ENCODE measurements around the gene BSN. TPM values are rescaled to one million over a fixed set of nuclear protein-coding genes. Genes with fewer than 3 reads are reported as not detected.

The BSN gene
- total and polyA plus RNA-seq, 11 donors, result 0.12 to 1.6 (median 0.75) TPM

GRCh38 chr3:49716169-49716568 lies 161.9 kb downstream of the BSN start:
- 94 to 96% (median 95%) methylated on average over 3 to 7 of the region's 7 CpGs; no CpG with 5 or more reads in 1 of the 4 donors for WGBS, 4 donors
- H3K4me3 ChIP-seq, result no peak overlapping the region
- H3K36me3 ChIP-seq, result peaks cover under 1 to 59% (median 30%) of the 10 kb centered on the region in 9 donors
- peak in 2 of 5 donors; percentile 16 to 34 for DNase-seq
- no peak for ATAC-seq
- intact Hi-C loops (cut with DNase I), result loop anchor here in 2 of 10 donors (10.0 kb wide), 2 partner anchors 119 to 189 kb away; partner anchors contain the start of gene MST1R (in 1 of the 2)
- no peaks in the 10 kb centered on the region for H3K27me3 ChIP-seq
- TF ChIP-seq, protein P1, sequence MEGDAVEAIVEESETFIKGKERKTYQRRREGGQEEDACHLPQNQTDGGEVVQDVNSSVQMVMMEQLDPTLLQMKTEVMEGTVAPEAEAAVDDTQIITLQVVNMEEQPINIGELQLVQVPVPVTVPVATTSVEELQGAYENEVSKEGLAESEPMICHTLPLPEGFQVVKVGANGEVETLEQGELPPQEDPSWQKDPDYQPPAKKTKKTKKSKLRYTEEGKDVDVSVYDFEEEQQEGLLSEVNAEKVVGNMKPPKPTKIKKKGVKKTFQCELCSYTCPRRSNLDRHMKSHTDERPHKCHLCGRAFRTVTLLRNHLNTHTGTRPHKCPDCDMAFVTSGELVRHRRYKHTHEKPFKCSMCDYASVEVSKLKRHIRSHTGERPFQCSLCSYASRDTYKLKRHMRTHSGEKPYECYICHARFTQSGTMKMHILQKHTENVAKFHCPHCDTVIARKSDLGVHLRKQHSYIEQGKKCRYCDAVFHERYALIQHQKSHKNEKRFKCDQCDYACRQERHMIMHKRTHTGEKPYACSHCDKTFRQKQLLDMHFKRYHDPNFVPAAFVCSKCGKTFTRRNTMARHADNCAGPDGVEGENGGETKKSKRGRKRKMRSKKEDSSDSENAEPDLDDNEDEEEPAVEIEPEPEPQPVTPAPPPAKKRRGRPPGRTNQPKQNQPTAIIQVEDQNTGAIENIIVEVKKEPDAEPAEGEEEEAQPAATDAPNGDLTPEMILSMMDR (IDR thresholded peaks at IDR 0.05), result no peak
- no peak for TF ChIP-seq POLR2A (IDR thresholded peaks at IDR 0.05)
- H3K27ac ChIP-seq, result no peak overlapping the region
- H3K4me1 ChIP-seq, result peaks cover 6 to 23% (median 12%) of the 10 kb centered on the region in 12 donors
- H3K9me3 ChIP-seq, result no peaks in the 10 kb centered on the region

DNA sequence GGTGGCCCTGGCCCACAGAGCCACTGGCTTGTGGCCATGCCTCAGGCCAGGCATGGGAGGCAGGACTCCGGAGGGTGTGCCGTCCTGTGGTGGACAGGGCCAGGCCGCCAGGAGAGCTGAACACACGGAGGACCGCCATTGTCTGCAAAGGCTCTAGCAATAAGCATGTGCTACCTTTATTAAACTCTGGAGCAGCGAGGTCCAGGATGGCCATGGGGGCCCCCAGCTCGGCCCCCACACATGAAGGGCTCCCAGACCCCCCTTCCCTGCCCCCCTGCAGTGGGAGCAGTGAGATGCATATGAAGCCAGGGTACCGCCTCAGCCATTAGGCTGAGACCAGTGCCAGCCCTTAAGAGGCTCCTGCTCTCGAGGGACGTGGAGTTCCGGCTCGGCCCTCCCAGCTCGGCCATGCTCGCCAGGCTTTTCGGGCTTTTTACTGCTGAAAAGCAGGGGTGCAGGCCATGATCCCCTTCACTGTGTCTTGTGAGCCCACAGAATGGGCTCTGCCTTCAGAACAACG lies 162.5 kb downstream of the BSN start:
- WGBS, 4 donors, result 90 to 97% (median 93%) methylated on average over 13 to 16 of the region's 16 CpGs
- Histone ChIP-seq H3K4me3 (no peak overlapping the region), H3K36me3 (peaks cover 2 to 59% (median 33%) of the 10 kb centered on the region in 9 donors), H3K4me1 (peaks cover 6 to 23% (median 12%) of the 10 kb centered on the region in 12 donors), H3K27me3 (no peaks in the 10 kb centered on the region), H3K27ac (no peak overlapping the region), H3K9me3 (no peaks in the 10 kb centered on the region)
- peak in 2 of 5 donors; percentile 24 to 48 for DNase-seq
- intact Hi-C loops (cut with DNase I), result loop anchor here in 2 of 10 donors (10.0 kb wide), 2 partner anchors 118 to 188 kb away; partner anchors contain the start of gene MST1R (in 1 of the 2)
- no peak for ATAC-seq
- TF ChIP-seq, protein P1 (IDR thresholded peaks at IDR 0.05), result no peak
- TF ChIP-seq POLR2A (IDR thresholded peaks at IDR 0.05), result no peak

GRCh38 chr3:49717211-49717958 lies 163.1 kb downstream of the BSN start:
- Histone ChIP-seq H3K9me3 (no peaks in the 10 kb centered on the region), H3K4me1 (peaks cover 6 to 27% (median 13%) of the 10 kb centered on the region in 12 donors), H3K36me3 (peaks cover 2 to 61% (median 39%) of the 10 kb centered on the region in 9 donors), H3K27ac (no peak overlapping the region), H3K27me3 (no peaks in the 10 kb centered on the region), H3K4me3 (no peak overlapping the region)
- 84 to 92% (median 89%) methylated on average over 13 to 14 of the region's 14 CpGs for WGBS, 4 donors
- intact Hi-C loops (cut with DNase I), result loop anchor here in 2 of 10 donors (10.0 kb wide), 2 partner anchors 117 to 187 kb away; partner anchors contain the start of gene MST1R (in 1 of the 2)
- no peak for ATAC-seq
- TF ChIP-seq POLR2A (IDR thresholded peaks at IDR 0.05), result no peak
- DNase-seq, result peak in 2 of 5 donors; percentile 21 to 40

- H3K27me3 ChIP-seq, result no peaks in the 10 kb centered on the region
- intact Hi-C loops (cut with DNase I), result loop anchor here in 2 of 10 donors (10.0 kb wide), 2 partner anchors 117 to 187 kb away; partner anchors contain the start of gene MST1R (in 1 of the 2)
- peak overlapping the region in 8 of 12 donors; percentile 47 to 72 (median 64) for H3K4me3 ChIP-seq
- peak in 3 of 5 donors; percentile 23 to 63 (median 35) for DNase-seq
- 64 to 80% (median 73%) methylated on average over 50 to 75 of the region's 75 CpGs for WGBS, 4 donors
- ATAC-seq, result no peak
- peaks cover 2 to 56% (median 38%) of the 10 kb centered on the region in 9 donors for H3K36me3 ChIP-seq
- H3K9me3 ChIP-seq, result no peaks in the 10 kb centered on the region
- TF ChIP-seq POLR2A (IDR thresholded peaks at IDR 0.05), result no peak
- TF ChIP-seq, protein P1 (IDR thresholded peaks at IDR 0.05), result no peak
- peaks cover 13 to 35% (median 20%) of the 10 kb centered on the region in 12 donors for H3K4me1 ChIP-seq
- no peak overlapping the region for H3K27ac ChIP-seq
These were observed 163.9 kb downstream of the BSN start for GRCh38 chr3:49717959-49718857.

Data from heart left ventricle (tissue), 16 donors.